Psoas muscle (tissue), 8 donors: ENCODE data around the gene BAZ2B. TPM values are rescaled to one million over a fixed set of nuclear protein-coding genes. Genes with fewer than 3 reads are reported as not detected.
A peak's percentile ranks its signal among the peaks of the same experiment; 100 is the strongest.

ENCODE experiments used
- ATAC-seq, 4 donors: fragments of 200-7000 bp; cut with Tn5 transposase; one replicate each; pipeline ENCODE4 v1.9.1; 2020; ENCODE audit warnings: moderate library complexity in 3 of 4, mild to moderate bottlenecking in 2 of 4
- DNase-seq, 2 donors: peaks; one replicate each; pipeline ENCODE4 v3.0.0-alpha.2; 2020
- H3K27ac ChIP-seq: fragments of 200-600 bp; one replicate; pipeline ENCODE4 v1.8.0; 2022
- H3K27me3 ChIP-seq, 3 donors: fragments of 200-600 bp in 1 of 3; one replicate each; pipeline versions ENCODE4 v1.6.1 to v1.8.0; 2013 to 2022; ENCODE audit warnings: low read length in 2 of 3, mild to moderate bottlenecking in 2 of 3, moderate library complexity in 1 of 3; ENCODE audit not compliant: insufficient read depth in 3 of 3
- H3K36me3 ChIP-seq, 2 donors: fragments of 200-600 bp in 1 of 2; one replicate each; pipeline versions ENCODE4 v1.6.1 to v1.8.0; 2013 to 2022; ENCODE audit warnings: low read depth in 1 of 2, mild to moderate bottlenecking in 1 of 2, moderate library complexity in 1 of 2; ENCODE audit not compliant: insufficient read depth in 1 of 2
- H3K4me1 ChIP-seq: fragments of 200-600 bp; one replicate; pipeline ENCODE4 v1.8.0; 2022
- H3K4me3 ChIP-seq: fragments of 200-600 bp; one replicate; pipeline ENCODE4 v1.8.0; 2022; ENCODE audit warnings: mild to moderate bottlenecking
- H3K9me3 ChIP-seq: fragments of 200-600 bp; one replicate; pipeline ENCODE4 v1.8.0; 2022
- WGBS, 3 donors: extraction: QIAGEN DNeasy Blood & Tissue Kit; methylation state at CpG; one replicate each; pipeline versions ENCODE4 v1.1.6 to v1.1.7; 2013; 5-methylcytosine and 5-hydroxymethylcytosine counted together
- intact Hi-C, 2 donors: fragments of 100-400 bp; cut with DNase I; formaldehyde crosslinking; loops; one replicate each; pipeline versions ENCODE4 v1.11.0 to v1.14.2; 2022
- polyA plus RNA-seq, 3 donors: library from polyadenylated mRNA; stranded (reverse); fragments of 200-250 nt; gene quantifications; one replicate each; pipeline ENCODE4 v1.2.3, GENCODE V29; 2013
- total RNA-seq, 4 donors: library from RNA; stranded (reverse); fragmentation: NEBNext Ultra II Directional in 2 of 4; extraction: Animal tissue kit (Norgen Biotek cat#: 25700) in 2 of 4; gene quantifications; one replicate each; pipeline versions ENCODE4 v1.2.1 to v1.2.4, GENCODE V29; 2021 to 2023
- TF ChIP-seq, protein P1 (sequence below): fragments of 200-600 bp; IDR thresholded peaks from one replicate; pipeline ENCODE4 v1.8.0; 2022; ENCODE audit warnings: antibody characterized with exemption
- donor health status: healthy with polysubstance abuse.
- donor health status: DM: no; HTN: no; CAD: no; lungs with moderate emphysema.
- donor health status: Bipolar disorder and iron deficiency.
- donor health status: healthy.
- donor health status: DM: yes; HTN: yes; CAD: no.
- donor health status: DM: no; HTN: no; CAD: no.
- donor health status: DM: no; HTN: no; CAD: no.
- donor health status: DM: yes; HTN: yes; CAD: no.

BAZ2B gene
- total and polyA plus RNA-seq, 7 donors, result 7.5 to 27.0 (median 22.7) TPM

DNA sequence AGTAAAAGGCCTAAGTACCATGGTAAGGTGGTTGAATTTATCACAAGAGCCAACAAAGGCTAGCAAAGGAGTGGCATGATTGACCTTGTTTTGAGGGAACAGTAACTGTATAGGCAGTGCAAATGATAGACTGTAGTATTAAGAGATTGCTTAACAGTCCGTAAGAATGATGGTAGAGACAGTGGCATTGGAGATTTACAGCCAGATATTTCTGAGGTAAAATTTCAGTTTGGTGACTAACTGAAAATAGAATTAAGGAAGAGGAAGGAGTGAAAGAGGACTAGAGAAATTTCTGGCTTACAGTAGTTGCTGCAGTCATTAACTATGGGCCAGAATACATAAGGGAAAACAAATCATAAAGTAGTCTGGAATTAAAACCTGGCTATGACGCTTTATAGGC is 4.4 kb upstream of the BAZ2B start:
- Histone ChIP-seq H3K9me3 (no peaks in the 10 kb centered on the region), H3K27ac (no peak overlapping the region), H3K27me3 (no peaks in the 10 kb centered on the region), H3K4me3 (no peak overlapping the region), H3K4me1 (peaks cover 17% of the 10 kb centered on the region), H3K36me3 (no peaks in the 10 kb centered on the region)
- ATAC-seq (no peak), DNase-seq (no peak)
- 53 to 78% (median 67%) methylated on average over 2 of the region's 2 CpGs for WGBS, 3 donors
- intact Hi-C loops, result loop anchor here in 1 of 2 donors (10.0 kb wide), 1 partner anchor 54 kb away; no protein-coding TSS in a partner anchor
- TF ChIP-seq, protein P1, sequence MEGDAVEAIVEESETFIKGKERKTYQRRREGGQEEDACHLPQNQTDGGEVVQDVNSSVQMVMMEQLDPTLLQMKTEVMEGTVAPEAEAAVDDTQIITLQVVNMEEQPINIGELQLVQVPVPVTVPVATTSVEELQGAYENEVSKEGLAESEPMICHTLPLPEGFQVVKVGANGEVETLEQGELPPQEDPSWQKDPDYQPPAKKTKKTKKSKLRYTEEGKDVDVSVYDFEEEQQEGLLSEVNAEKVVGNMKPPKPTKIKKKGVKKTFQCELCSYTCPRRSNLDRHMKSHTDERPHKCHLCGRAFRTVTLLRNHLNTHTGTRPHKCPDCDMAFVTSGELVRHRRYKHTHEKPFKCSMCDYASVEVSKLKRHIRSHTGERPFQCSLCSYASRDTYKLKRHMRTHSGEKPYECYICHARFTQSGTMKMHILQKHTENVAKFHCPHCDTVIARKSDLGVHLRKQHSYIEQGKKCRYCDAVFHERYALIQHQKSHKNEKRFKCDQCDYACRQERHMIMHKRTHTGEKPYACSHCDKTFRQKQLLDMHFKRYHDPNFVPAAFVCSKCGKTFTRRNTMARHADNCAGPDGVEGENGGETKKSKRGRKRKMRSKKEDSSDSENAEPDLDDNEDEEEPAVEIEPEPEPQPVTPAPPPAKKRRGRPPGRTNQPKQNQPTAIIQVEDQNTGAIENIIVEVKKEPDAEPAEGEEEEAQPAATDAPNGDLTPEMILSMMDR, result no peak

DNA sequence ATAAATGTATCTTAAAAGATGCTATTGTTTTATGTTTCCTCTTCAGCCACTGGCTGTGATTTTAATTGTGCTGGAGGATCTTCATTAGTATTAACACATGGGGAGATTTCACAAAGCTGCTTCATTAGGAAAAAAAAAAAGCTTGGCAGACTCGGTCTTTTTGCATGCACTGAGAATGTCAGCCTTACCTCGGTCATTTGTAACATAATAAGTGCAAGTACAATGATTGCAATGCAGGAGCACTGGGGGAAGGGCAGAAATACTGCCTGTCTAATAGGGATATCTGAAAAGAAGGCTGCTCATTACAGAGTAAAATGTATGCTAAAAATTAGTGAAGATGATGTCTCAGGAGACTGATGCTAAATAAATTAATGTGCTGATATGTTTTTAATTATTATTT is 1.3 kb upstream of the BAZ2B start:
- Histone ChIP-seq H3K9me3 (no peaks in the 10 kb centered on the region), H3K27ac (peak overlapping the region; percentile 92), H3K4me3 (peak overlapping the region; percentile 83), H3K4me1 (peaks cover 17% of the 10 kb centered on the region), H3K36me3 (no peaks in the 10 kb centered on the region), H3K27me3 (no peaks in the 10 kb centered on the region)
- TF ChIP-seq, protein P1, result no peak
- DNase-seq, result no peak
- intact Hi-C loops, result loop anchor here (2.0 to 5.0 kb wide), 3 partner anchors 95 to 105 kb away; partner anchors contain the start of gene MARCHF7 (in 1 of the 2)
- 3 to 4% (median 3%) methylated on average over 2 of the region's 2 CpGs for WGBS, 3 donors
- ATAC-seq, result peak in 2 of 4 donors; percentile 37 to 39

DNA sequence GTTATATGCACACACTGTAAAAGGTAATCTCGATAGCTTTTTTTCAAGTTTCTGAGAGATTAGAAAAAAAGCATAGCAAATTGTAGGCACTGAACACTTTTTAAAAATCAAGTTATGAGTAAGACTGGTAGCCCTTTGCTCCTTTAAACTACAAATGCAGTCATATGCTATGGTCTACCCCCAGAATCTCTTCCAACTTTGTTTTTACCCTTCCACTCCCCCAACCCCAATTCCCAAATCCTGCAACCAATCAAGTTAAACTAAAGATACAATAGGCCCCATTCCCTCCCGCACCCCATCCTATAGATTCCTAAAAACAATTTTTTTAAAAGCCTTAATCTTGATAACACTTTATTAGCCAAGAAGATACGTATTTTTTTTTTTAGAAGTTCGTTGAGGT is 752 bp upstream of the BAZ2B start:
- intact Hi-C loops, result loop anchor here (2.0 to 5.0 kb wide), 3 partner anchors 96 to 105 kb away; partner anchors contain the start of gene MARCHF7 (in 1 of the 2)
- Histone ChIP-seq H3K27ac (peak overlapping the region; percentile 92), H3K27me3 (no peaks in the 10 kb centered on the region), H3K36me3 (no peaks in the 10 kb centered on the region), H3K9me3 (no peaks in the 10 kb centered on the region), H3K4me3 (peak overlapping the region; percentile 83), H3K4me1 (peaks cover 17% of the 10 kb centered on the region)
- no peak for ATAC-seq
- TF ChIP-seq, protein P1, result no peak
- no peak for DNase-seq
- WGBS, 3 donors, result 7 to 13% (median 9%) methylated on average over 4 of the region's 4 CpGs

DNA sequence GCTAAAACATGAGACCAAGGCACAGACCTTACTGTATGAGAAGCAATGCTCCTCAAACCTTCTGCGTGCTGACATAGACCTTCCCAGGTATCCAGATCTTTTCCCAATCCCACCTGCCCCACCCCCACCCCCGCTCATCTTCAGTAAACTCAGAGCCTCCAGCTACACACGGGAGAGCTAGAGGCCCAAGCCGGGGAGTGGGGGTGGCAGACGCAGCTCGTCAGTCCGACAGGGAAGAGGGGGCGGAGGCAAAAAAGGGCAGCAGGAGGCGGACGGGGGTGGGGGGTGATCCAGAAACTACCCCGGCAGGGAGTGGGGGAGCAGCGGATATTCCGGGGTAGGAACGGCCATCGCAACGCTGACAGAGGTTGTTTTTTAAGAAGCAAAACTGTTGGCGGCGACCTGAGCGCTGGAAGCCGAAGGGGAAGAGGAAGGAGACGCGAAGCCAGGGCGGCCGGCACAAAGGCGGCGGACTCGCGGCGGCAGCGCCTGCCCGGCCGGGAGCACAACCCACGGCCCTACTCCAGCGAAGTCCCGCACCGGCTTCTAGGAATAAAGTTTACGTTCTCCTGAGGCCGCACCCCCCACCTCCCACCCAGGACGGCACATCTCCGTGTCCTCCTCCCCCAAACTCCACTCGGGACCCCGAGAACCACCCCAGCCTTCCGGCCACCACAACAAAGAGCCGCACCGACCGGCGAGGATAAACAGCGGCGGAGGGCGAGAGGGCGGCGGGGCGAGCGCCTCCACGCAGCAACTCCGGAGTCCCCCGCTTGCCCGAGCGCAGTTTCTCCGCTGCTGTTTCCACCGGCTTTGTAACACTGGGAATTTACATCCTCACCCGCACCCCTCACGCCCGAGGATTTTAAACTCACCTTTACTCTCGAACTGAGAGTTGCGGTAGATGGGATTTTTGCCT is 722 bp downstream of the BAZ2B start:
- no peaks in the 10 kb centered on the region for H3K36me3 ChIP-seq
- H3K4me1 ChIP-seq, result peaks cover 28% of the 10 kb centered on the region
- H3K9me3 ChIP-seq, result no peaks in the 10 kb centered on the region
- TF ChIP-seq, protein P1, result no peak
- WGBS, 3 donors, result 0 to 1% (median 0%) methylated on average over 57 to 66 of the region's 66 CpGs
- ATAC-seq (peak; percentile 90 to 96 (median 93)), DNase-seq (peak; percentile 92 to 95)
- no peaks in the 10 kb centered on the region for H3K27me3 ChIP-seq
- peak overlapping the region; percentile 83 for H3K4me3 ChIP-seq
- intact Hi-C loops, result loop anchor here (1.0 to 5.0 kb wide), 5 partner anchors 97 to 329 kb away; partner anchors contain the start of genes MARCHF7 (in 2 of the 2) and WDSUB1 (in 1 of the 2)
- peak overlapping the region; percentile 92 for H3K27ac ChIP-seq
